IMR-90 (cell line): ENCODE measurements around the gene MIR17HG. TPM values are rescaled to one million over a fixed set of nuclear protein-coding genes. Genes with fewer than 3 reads are reported as not detected.

ENCODE experiments used
- ATAC-seq: fragments of 200-7000 bp; cut with Tn5 transposase; 2 replicates; pipeline ENCODE4 v1.9.1; 2020; ENCODE audit warnings: low read depth, mild to moderate bottlenecking, moderate library complexity
- BruUV-seq: library from RNA; stranded (reverse); fragments of 400-500 nt; replicated peaks from 2 replicates; lab custom pipeline; 2021; lab: Mats Ljungman, UMichigan
- CTCF ChIA-PET: fragments of 300-600 bp; formaldehyde crosslinking; extraction: SDS; loops from one replicate; lab custom pipeline; 2021; ENCODE audit warnings: antibody characterized with exemption; lab: Yijun Ruan, JAX
- POLR2A ChIA-PET: fragments of 300-600 bp; sonication (Branson Sonifier 250); formaldehyde crosslinking; loops from one replicate; lab custom pipeline; 2022; ENCODE audit warnings: antibody characterized with exemption; ENCODE audit not compliant: unreplicated experiment; lab: Charles Lee
- DNase-seq: peaks from one replicate; pipeline ENCODE4 v3.0.0; 2013
- H2AFZ ChIP-seq: replicated peaks from 2 replicates; pipeline ENCODE3; 2013; ENCODE audit warnings: low read length, mild to moderate bottlenecking; ENCODE audit not compliant: poor library complexity
- H2AK5ac ChIP-seq: 2 replicates; pipeline ENCODE4 v1.6.1; 2013; ENCODE audit warnings: low read depth, low read length, inconsistent platforms
- H2AK9ac ChIP-seq: replicated peaks from 2 replicates; pipeline ENCODE3; 2013; ENCODE audit warnings: mild to moderate bottlenecking, low read depth, low read length, moderate library complexity; ENCODE audit not compliant: poor library complexity
- H2BK120ac ChIP-seq: 2 replicates; pipeline ENCODE4 v1.6.1; 2013; ENCODE audit warnings: low read depth, low read length, inconsistent platforms
- H2BK15ac ChIP-seq: 3 replicates; pipeline ENCODE4 v1.6.1; 2013; ENCODE audit warnings: low read depth, low read length, inconsistent platforms
- H2BK20ac ChIP-seq: 2 replicates; pipeline ENCODE4 v1.6.1; 2013; ENCODE audit warnings: low read depth, mild to moderate bottlenecking, inconsistent platforms, low read length, moderate library complexity
- H2BK5ac ChIP-seq: 2 replicates; pipeline ENCODE4 v1.6.1; 2013; ENCODE audit warnings: mild to moderate bottlenecking, low read depth, low read length, inconsistent platforms; ENCODE audit not compliant: poor library complexity, severe bottlenecking
- H3K14ac ChIP-seq: replicated peaks from 2 replicates; pipeline ENCODE4 v1.6.1; 2013; ENCODE audit warnings: low read depth, low read length, inconsistent platforms
- H3K18ac ChIP-seq: 2 replicates; pipeline ENCODE4 v1.6.1; 2013; ENCODE audit warnings: low read depth, low read length, control low read depth
- H3K23ac ChIP-seq: 2 replicates; pipeline ENCODE4 v1.6.1; 2013; ENCODE audit warnings: low read depth, low read length, inconsistent platforms
- H3K27ac ChIP-seq: 2 replicates; pipeline ENCODE4 v1.5.1; 2013; ENCODE audit warnings: mild to moderate bottlenecking, control low read depth, low read length; ENCODE audit not compliant: insufficient read depth
- H3K27me3 ChIP-seq: 2 replicates; pipeline ENCODE4 v1.6.1; 2013; ENCODE audit warnings: low read length; ENCODE audit not compliant: control insufficient read depth, insufficient read depth
- H3K36me3 ChIP-seq: 2 replicates; pipeline ENCODE4 v1.6.1; 2013; ENCODE audit warnings: low read length, mixed read lengths; ENCODE audit not compliant: control insufficient read depth, insufficient read depth
- H3K4ac ChIP-seq: 2 replicates; pipeline ENCODE4 v1.6.1; 2013; ENCODE audit warnings: low read depth, low read length, inconsistent platforms
- H3K4me1 ChIP-seq: 2 replicates; pipeline ENCODE4 v1.6.1; 2013; ENCODE audit warnings: low read length, mixed read lengths; ENCODE audit not compliant: control insufficient read depth, insufficient read depth
- H3K4me2 ChIP-seq: 2 replicates; pipeline ENCODE4 v1.6.1; 2013; ENCODE audit warnings: low read depth, mild to moderate bottlenecking, control low read depth, low read length, moderate library complexity
- H3K4me3 ChIP-seq: 2 replicates; pipeline ENCODE4 v1.5.1; 2013; ENCODE audit warnings: low read depth, mild to moderate bottlenecking, control low read depth, low read length, moderate library complexity; ENCODE audit not compliant: insufficient read depth
- H3K56ac ChIP-seq: 2 replicates; pipeline ENCODE4 v1.6.1; 2013; ENCODE audit warnings: low read length, inconsistent platforms; ENCODE audit not compliant: insufficient read depth; ENCODE audit errors: extremely low read depth
- H3K79me1 ChIP-seq, 2 experiments: 2 replicates each; pipeline ENCODE4 v1.6.1; 2013; ENCODE audit warnings: low read length in 2 of 2, inconsistent platforms in 1 of 2, low read depth in 1 of 2
- H3K9ac ChIP-seq: 2 replicates; pipeline ENCODE4 v1.6.1; 2013; ENCODE audit warnings: low read depth, low read length, control low read depth
- H3K9me1 ChIP-seq: 2 replicates; pipeline ENCODE4 v1.6.1; 2013; ENCODE audit warnings: low read length, inconsistent platforms; ENCODE audit not compliant: insufficient read depth
- H3K9me3 ChIP-seq: 2 replicates; pipeline ENCODE4 v1.6.1; 2013; ENCODE audit warnings: low read length; ENCODE audit not compliant: control insufficient read depth, insufficient read depth
- H4K20me1 ChIP-seq: 2 replicates; pipeline ENCODE4 v1.6.1; 2013; ENCODE audit warnings: low read length, inconsistent platforms; ENCODE audit not compliant: insufficient read depth
- H4K5ac ChIP-seq: 2 replicates; pipeline ENCODE4 v1.6.1; 2013; ENCODE audit warnings: mild to moderate bottlenecking, low read depth, low read length, control low read depth
- H4K8ac ChIP-seq, 2 experiments: 2 replicates each; pipeline ENCODE4 v1.6.1; 2013; ENCODE audit warnings: low read depth in 2 of 2, low read length in 2 of 2, control low read depth in 1 of 2, inconsistent platforms in 1 of 2
- H4K91ac ChIP-seq: 2 replicates; pipeline ENCODE4 v1.6.1; 2013; ENCODE audit warnings: low read depth, low read length, inconsistent platforms; ENCODE audit not compliant: insufficient read depth
- CEBPB ChIP-seq: IDR thresholded peaks from 2 replicates; pipeline ENCODE4 v1.6.1; 2012; ENCODE audit warnings: low read depth, low read length, improper control_type of control experiment
- FOS ChIP-seq: fragments of 150-350 bp; IDR thresholded peaks from 2 replicates; pipeline ENCODE4 v1.6.1; 2016; ENCODE audit warnings: low read depth, low read length
- MAFK ChIP-seq: IDR thresholded peaks from 2 replicates; pipeline ENCODE4 v1.6.1; 2012; ENCODE audit warnings: low read depth, low read length, improper control_type of control experiment
- RCOR1 ChIP-seq: IDR thresholded peaks from 2 replicates; pipeline ENCODE4 v1.6.1; 2012; ENCODE audit warnings: mild to moderate bottlenecking, low read length, improper control_type of control experiment; ENCODE audit not compliant: insufficient replicate concordance
- WGBS, 2 experiments: methylation state at CpG; one replicate each; pipeline versions ENCODE4 v1.1.5 to v1.1.7; 2013; ENCODE audit warnings: missing lambda C conversion rate in 2 of 2; ENCODE audit not compliant: insufficient read length in 1 of 2; ENCODE audit errors: extremely low coverage in 2 of 2; 5-methylcytosine and 5-hydroxymethylcytosine counted together
- dilution Hi-C: fragments of 300-500 bp; cut with HindIII; formaldehyde crosslinking; loops from one replicate; pipeline ENCODE4 v1.14.3; 2018; ENCODE audit warnings: low sequenced_read_pairs; ENCODE audit not compliant: unreplicated experiment
- in situ Hi-C: fragments of 300-500 bp; cut with MboI; formaldehyde crosslinking; loops from 3 replicates; pipeline ENCODE4 v1.14.3; 2019; ENCODE audit warnings: low sequenced_read_pairs, inconsistent platforms, mixed read lengths
- intact Hi-C: fragments of 100-400 bp; cut with micrococcal nuclease; formaldehyde crosslinking; loops from 2 replicates; pipeline ENCODE4 v1.10.0; 2022
- polyA plus RNA-seq, 3 experiments: library from polyadenylated mRNA; depleted of rRNA; stranded (reverse); fragments of >200 nt; gene quantifications; 2 replicates each; pipeline ENCODE4 v1.2.3, GENCODE V29; 2012; ENCODE audit warnings: low replicate concordance in 1 of 3
- total RNA-seq: library from RNA; depleted of rRNA; stranded (reverse); fragments of >200 nt; gene quantifications from 2 replicates; pipeline ENCODE4 v1.2.3, GENCODE V29; 2012

Gene MIR17HG
- total and polyA plus RNA-seq, 2 of the 4 experiments (the other 2 are of a cell fraction), result 0.77 to 3.0 TPM

- dilution Hi-C loops (no loop called here), in situ Hi-C loops (no loop called here)
Measured at GRCh38 chr13:91303031-91303430, 44.5 kb upstream of the MIR17HG start.

More at GRCh38 chr13:91303031-91303430, 44.5 kb upstream of the MIR17HG start:
- H3K23ac ChIP-seq, result no peak overlapping the region
- no peak overlapping the region for H2BK20ac ChIP-seq
- H3K79me1 ChIP-seq, result no peaks in the 10 kb centered on the region
- no peak overlapping the region for H2BK5ac ChIP-seq
- H2BK120ac ChIP-seq, result no peak overlapping the region
- CTCF ChIA-PET, result no interaction called here
- no peak overlapping the region for H4K5ac ChIP-seq
- POLR2A ChIA-PET, result no interaction called here
- H3K4me3 ChIP-seq, result no peak overlapping the region
- TF ChIP-seq RCOR1, result no peak
- no peak for TF ChIP-seq CEBPB
- no peak for TF ChIP-seq MAFK
- no peak for TF ChIP-seq FOS
- no peak overlapping the region for H2AFZ ChIP-seq
- H3K27me3 ChIP-seq, result no peaks in the 10 kb centered on the region
- H3K4me1 ChIP-seq, result no peaks in the 10 kb centered on the region
- no peak overlapping the region for H3K4ac ChIP-seq
- no TSS peak for BruUV-seq
- WGBS, 2 experiments, result no CpG with 5 or more reads among the region's 5 CpGs
- no peak overlapping the region for H3K4me2 ChIP-seq
- no peak overlapping the region for H2AK5ac ChIP-seq
- H2BK15ac ChIP-seq, result no peak overlapping the region
- H3K9me3 ChIP-seq, result no peaks in the 10 kb centered on the region
- no peaks in the 10 kb centered on the region for H3K9me1 ChIP-seq
- H2AK9ac ChIP-seq, result no peak overlapping the region
- H3K14ac ChIP-seq, result no peak overlapping the region
- H3K18ac ChIP-seq, result no peak overlapping the region
- no peaks in the 10 kb centered on the region for H4K20me1 ChIP-seq
- H3K56ac ChIP-seq, result no peak overlapping the region
- H3K36me3 ChIP-seq, result no peaks in the 10 kb centered on the region
- no peak overlapping the region for H3K9ac ChIP-seq
- H4K8ac ChIP-seq, result no peak overlapping the region
- H4K91ac ChIP-seq, result no peak overlapping the region
- ATAC-seq (no peak), DNase-seq (no peak)
- intact Hi-C loops, result no loop called here
- no peak overlapping the region for H3K27ac ChIP-seq
